Esophagus squamous epithelium (tissue), 4 donors: ENCODE measurements around the gene THNSL1.

Experiments used
- POLR2A ChIP-seq, 4 donors: fragments of 450-650 bp; IDR thresholded peaks; one replicate each; pipeline ENCODE4 v1.6.1; 2017; ENCODE audit warnings: antibody characterized with exemption in 4 of 4, mild to moderate bottlenecking in 4 of 4, moderate library complexity in 3 of 4
- TF ChIP-seq, protein P1 (sequence below), 6 experiments: fragments of 450-650 bp in 4 of 6; fragments of 200-600 bp in 2 of 6; sonication (generic) in 2 of 6; IDR thresholded peaks; one replicate each; pipeline ENCODE4 v1.5.1; 2016 to 2019; ENCODE audit warnings: antibody characterized with exemption in 6 of 6, mild to moderate bottlenecking in 4 of 6, moderate library complexity in 4 of 6

DNA sequence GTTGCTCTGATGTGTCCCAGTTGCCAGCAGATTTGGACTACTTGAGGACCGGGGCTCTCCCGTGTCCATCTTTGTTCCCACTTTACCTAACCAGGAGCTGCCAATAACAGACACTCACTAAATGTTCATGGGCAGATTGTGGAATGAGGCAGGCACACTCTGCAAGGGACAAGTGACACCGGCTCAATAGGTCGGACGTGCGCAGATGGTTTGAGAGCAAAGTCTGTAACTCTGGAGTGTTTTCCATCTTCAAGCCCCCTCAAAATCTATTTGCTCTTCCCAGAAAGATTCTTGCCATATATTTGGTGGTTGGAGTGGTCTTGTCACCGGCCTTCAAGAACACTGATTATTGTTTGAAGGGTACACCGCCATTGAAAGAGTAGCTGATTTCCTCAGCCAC lies 47.2 kb downstream of the THNSL1 start:
- TF ChIP-seq POLR2A (IDR thresholded peaks at IDR 0.05), result no peak
- TF ChIP-seq, protein P1, sequence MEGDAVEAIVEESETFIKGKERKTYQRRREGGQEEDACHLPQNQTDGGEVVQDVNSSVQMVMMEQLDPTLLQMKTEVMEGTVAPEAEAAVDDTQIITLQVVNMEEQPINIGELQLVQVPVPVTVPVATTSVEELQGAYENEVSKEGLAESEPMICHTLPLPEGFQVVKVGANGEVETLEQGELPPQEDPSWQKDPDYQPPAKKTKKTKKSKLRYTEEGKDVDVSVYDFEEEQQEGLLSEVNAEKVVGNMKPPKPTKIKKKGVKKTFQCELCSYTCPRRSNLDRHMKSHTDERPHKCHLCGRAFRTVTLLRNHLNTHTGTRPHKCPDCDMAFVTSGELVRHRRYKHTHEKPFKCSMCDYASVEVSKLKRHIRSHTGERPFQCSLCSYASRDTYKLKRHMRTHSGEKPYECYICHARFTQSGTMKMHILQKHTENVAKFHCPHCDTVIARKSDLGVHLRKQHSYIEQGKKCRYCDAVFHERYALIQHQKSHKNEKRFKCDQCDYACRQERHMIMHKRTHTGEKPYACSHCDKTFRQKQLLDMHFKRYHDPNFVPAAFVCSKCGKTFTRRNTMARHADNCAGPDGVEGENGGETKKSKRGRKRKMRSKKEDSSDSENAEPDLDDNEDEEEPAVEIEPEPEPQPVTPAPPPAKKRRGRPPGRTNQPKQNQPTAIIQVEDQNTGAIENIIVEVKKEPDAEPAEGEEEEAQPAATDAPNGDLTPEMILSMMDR (IDR thresholded peaks at IDR 0.05), result no peak
